Measurements from ENCODE around the gene MMP14.
"Not testable (repeated sequence)": the region's sequence is repeated elsewhere in the genome, so short reads cannot be mapped to it uniquely, and the experiment has no call there.

Gene MMP14

GRCh38 chr14:22836301-22837113 lies at the start of gene MMP14:
Gene MMP14, plus strand, starts transcription at chr14:22836585. Its CDS starts 233 bp downstream, at chr14:22836818.
- H3K4me3 ChIP-seq (ENCODE audit: low read depth in 1 of 2, low read length in 2 of 2): peak within 1 kb of the TSS; percentile 90 to 92
- peaks cover 15 to 31% of the 10 kb centered on the region in 2 donors for H3K4me1 ChIP-seq (ENCODE audit: control insufficient read depth in 1 of 2, insufficient read depth in 2 of 2, low read length in 2 of 2)
- peaks cover 12 to 37% of the 10 kb centered on the region in 2 donors for H3K36me3 ChIP-seq (ENCODE audit: control insufficient read depth in 1 of 2, insufficient read depth in 2 of 2, low read length in 2 of 2)
- peak within 1 kb of the TSS; percentile 96 for H3K27ac ChIP-seq (ENCODE audit: low read length)
- H3K27me3 ChIP-seq (ENCODE audit: low read depth, low read length): no peaks in the 10 kb centered on the region
- no peaks in the 10 kb centered on the region for H3K9me3 ChIP-seq (ENCODE audit: control insufficient read depth in 1 of 2, low read length in 2 of 2)

- H3K27ac ChIP-seq (ENCODE audit: low read length): no peak overlapping the region
- no peaks in the 10 kb centered on the region for H3K36me3 ChIP-seq (ENCODE audit: control insufficient read depth in 1 of 2, insufficient read depth in 2 of 2, low read length in 2 of 2)
- no peak overlapping the region for H3K4me3 ChIP-seq (ENCODE audit: low read depth in 1 of 2, low read length in 2 of 2)
- no peaks in the 10 kb centered on the region for H3K9me3 ChIP-seq (ENCODE audit: control insufficient read depth in 1 of 2, low read length in 2 of 2)
- H3K27me3 ChIP-seq (ENCODE audit: low read depth, low read length): no peaks in the 10 kb centered on the region
- no peaks in the 10 kb centered on the region for H3K4me1 ChIP-seq (ENCODE audit: control insufficient read depth in 1 of 2, insufficient read depth in 2 of 2, low read length in 2 of 2)
Observed at GRCh38 chr14:22786685-22787084, 49.7 kb upstream of the MMP14 start.

- Histone ChIP-seq H3K27ac (ENCODE audit: low read length) (no peak overlapping the region), H3K9me3 (ENCODE audit: control insufficient read depth in 1 of 2, low read length in 2 of 2) (no peaks in the 10 kb centered on the region), H3K36me3 (ENCODE audit: control insufficient read depth in 1 of 2, insufficient read depth in 2 of 2, low read length in 2 of 2) (no peaks in the 10 kb centered on the region), H3K27me3 (ENCODE audit: low read depth, low read length) (no peaks in the 10 kb centered on the region), H3K4me3 (ENCODE audit: low read depth in 1 of 2, low read length in 2 of 2) (no peak overlapping the region), H3K4me1 (ENCODE audit: control insufficient read depth in 1 of 2, insufficient read depth in 2 of 2, low read length in 2 of 2) (no peaks in the 10 kb centered on the region)
Observed at GRCh38 chr14:22791301-22791700, 45.1 kb upstream of the MMP14 start.

GRCh38 chr14:22792158-22792557 lies 44.2 kb upstream of the MMP14 start:
- Histone ChIP-seq H3K9me3 (ENCODE audit: control insufficient read depth in 1 of 2, low read length in 2 of 2) (no peaks in the 10 kb centered on the region), H3K4me1 (ENCODE audit: control insufficient read depth in 1 of 2, insufficient read depth in 2 of 2, low read length in 2 of 2) (no peaks in the 10 kb centered on the region), H3K36me3 (ENCODE audit: control insufficient read depth in 1 of 2, insufficient read depth in 2 of 2, low read length in 2 of 2) (no peaks in the 10 kb centered on the region), H3K27me3 (ENCODE audit: low read depth, low read length) (no peaks in the 10 kb centered on the region), H3K27ac (ENCODE audit: low read length) (no peak overlapping the region), H3K4me3 (ENCODE audit: low read depth in 1 of 2, low read length in 2 of 2) (no peak overlapping the region)

GRCh38 chr14:22793550-22793949 lies 42.8 kb upstream of the MMP14 start:
- not testable (repeated sequence) for H3K4me3 ChIP-seq (ENCODE audit: low read depth in 1 of 2, low read length in 2 of 2); H3K4me1 ChIP-seq (ENCODE audit: control insufficient read depth in 1 of 2, insufficient read depth in 2 of 2, low read length in 2 of 2); H3K36me3 ChIP-seq (ENCODE audit: control insufficient read depth in 1 of 2, insufficient read depth in 2 of 2, low read length in 2 of 2); H3K27ac ChIP-seq (ENCODE audit: low read length); H3K9me3 ChIP-seq (ENCODE audit: control insufficient read depth in 1 of 2, low read length in 2 of 2); H3K27me3 ChIP-seq (ENCODE audit: low read depth, low read length)

GRCh38 chr14:22793976-22794375 lies 42.4 kb upstream of the MMP14 start:
- Histone ChIP-seq H3K4me3 (ENCODE audit: low read depth in 1 of 2, low read length in 2 of 2) (no peak overlapping the region), H3K27me3 (ENCODE audit: low read depth, low read length) (no peaks in the 10 kb centered on the region), H3K9me3 (ENCODE audit: control insufficient read depth in 1 of 2, low read length in 2 of 2) (no peaks in the 10 kb centered on the region), H3K36me3 (ENCODE audit: control insufficient read depth in 1 of 2, insufficient read depth in 2 of 2, low read length in 2 of 2) (no peaks in the 10 kb centered on the region), H3K27ac (ENCODE audit: low read length) (no peak overlapping the region), H3K4me1 (ENCODE audit: control insufficient read depth in 1 of 2, insufficient read depth in 2 of 2, low read length in 2 of 2) (peaks cover 0 to 4% of the 10 kb centered on the region in 2 donors)

GRCh38 chr14:22794551-22794951 lies 41.8 kb upstream of the MMP14 start:
- Histone ChIP-seq H3K4me3 (ENCODE audit: low read depth in 1 of 2, low read length in 2 of 2) (no peak overlapping the region), H3K4me1 (ENCODE audit: control insufficient read depth in 1 of 2, insufficient read depth in 2 of 2, low read length in 2 of 2) (peaks cover 0 to 4% of the 10 kb centered on the region in 2 donors), H3K9me3 (ENCODE audit: control insufficient read depth in 1 of 2, low read length in 2 of 2) (no peaks in the 10 kb centered on the region), H3K27ac (ENCODE audit: low read length) (no peak overlapping the region), H3K36me3 (ENCODE audit: control insufficient read depth in 1 of 2, insufficient read depth in 2 of 2, low read length in 2 of 2) (no peaks in the 10 kb centered on the region), H3K27me3 (ENCODE audit: low read depth, low read length) (no peaks in the 10 kb centered on the region)

GRCh38 chr14:22796087-22796707 lies 40.2 kb upstream of the MMP14 start:
- no peak overlapping the region for H3K4me3 ChIP-seq (ENCODE audit: low read depth in 1 of 2, low read length in 2 of 2)

GRCh38 chr14:22797017-22797917 lies 39.1 kb upstream of the MMP14 start:
- peaks cover 0 to 4% of the 10 kb centered on the region in 2 donors for H3K4me1 ChIP-seq (ENCODE audit: control insufficient read depth in 1 of 2, insufficient read depth in 2 of 2, low read length in 2 of 2)
- H3K27me3 ChIP-seq (ENCODE audit: low read depth, low read length): no peaks in the 10 kb centered on the region
- no peak overlapping the region for H3K27ac ChIP-seq (ENCODE audit: low read length)
- no peak overlapping the region for H3K4me3 ChIP-seq (ENCODE audit: low read depth in 1 of 2, low read length in 2 of 2)
- H3K9me3 ChIP-seq (ENCODE audit: control insufficient read depth in 1 of 2, low read length in 2 of 2): no peaks in the 10 kb centered on the region
- H3K36me3 ChIP-seq (ENCODE audit: control insufficient read depth in 1 of 2, insufficient read depth in 2 of 2, low read length in 2 of 2): no peaks in the 10 kb centered on the region

More at GRCh38 chr14:22796087-22796707, 40.2 kb upstream of the MMP14 start:
- H3K27me3 ChIP-seq (ENCODE audit: low read depth, low read length): no peaks in the 10 kb centered on the region
- no peaks in the 10 kb centered on the region for H3K36me3 ChIP-seq (ENCODE audit: control insufficient read depth in 1 of 2, insufficient read depth in 2 of 2, low read length in 2 of 2)
- H3K27ac ChIP-seq (ENCODE audit: low read length): no peak overlapping the region
- no peaks in the 10 kb centered on the region for H3K9me3 ChIP-seq (ENCODE audit: control insufficient read depth in 1 of 2, low read length in 2 of 2)
- H3K4me1 ChIP-seq (ENCODE audit: control insufficient read depth in 1 of 2, insufficient read depth in 2 of 2, low read length in 2 of 2): peaks cover 0 to 4% of the 10 kb centered on the region in 2 donors

- H3K27me3 ChIP-seq (ENCODE audit: low read depth, low read length): no peaks in the 10 kb centered on the region
- no peak overlapping the region for H3K4me3 ChIP-seq (ENCODE audit: low read depth in 1 of 2, low read length in 2 of 2)
- H3K4me1 ChIP-seq (ENCODE audit: control insufficient read depth in 1 of 2, insufficient read depth in 2 of 2, low read length in 2 of 2): peaks cover 0 to 4% of the 10 kb centered on the region in 2 donors
- no peak overlapping the region for H3K27ac ChIP-seq (ENCODE audit: low read length)
- H3K36me3 ChIP-seq (ENCODE audit: control insufficient read depth in 1 of 2, insufficient read depth in 2 of 2, low read length in 2 of 2): no peaks in the 10 kb centered on the region
- no peaks in the 10 kb centered on the region for H3K9me3 ChIP-seq (ENCODE audit: control insufficient read depth in 1 of 2, low read length in 2 of 2)
Observed at GRCh38 chr14:22798528-22798927, 37.9 kb upstream of the MMP14 start.

GRCh38 chr14:22800346-22800745 lies 36.0 kb upstream of the MMP14 start:
- Histone ChIP-seq H3K4me1 (ENCODE audit: control insufficient read depth in 1 of 2, insufficient read depth in 2 of 2, low read length in 2 of 2) (peaks cover 0 to 4% of the 10 kb centered on the region in 2 donors), H3K27me3 (ENCODE audit: low read depth, low read length) (no peaks in the 10 kb centered on the region), H3K4me3 (ENCODE audit: low read depth in 1 of 2, low read length in 2 of 2) (no peak overlapping the region), H3K9me3 (ENCODE audit: control insufficient read depth in 1 of 2, low read length in 2 of 2) (no peaks in the 10 kb centered on the region), H3K27ac (ENCODE audit: low read length) (no peak overlapping the region), H3K36me3 (ENCODE audit: control insufficient read depth in 1 of 2, insufficient read depth in 2 of 2, low read length in 2 of 2) (no peaks in the 10 kb centered on the region)

Data from muscle layer of duodenum (tissue), 2 donors.